T-helper 17 cell (primary cell): ENCODE measurements around the gene C9orf50. TPM values are rescaled to one million over a fixed set of nuclear protein-coding genes. Genes with fewer than 3 reads are reported as not detected.

Source experiments
- ATAC-seq: fragments of 150-1000 bp; cut with Tn5 transposase; 2 replicates; pipeline ENCODE4 v1.10.0; 2021; ENCODE audit warnings: mild to moderate bottlenecking, moderate library complexity
- DNase-seq, 3 donors: peaks; one replicate each; pipeline versions ENCODE4 v3.0.0 to v3.0.0-alpha.2; 2020 to 2021
- H3K9me3 ChIP-seq: one replicate; pipeline ENCODE4 v1.7.0; 2013; ENCODE audit warnings: low read length, mild to moderate bottlenecking; ENCODE audit not compliant: control insufficient read depth, poor library complexity, severe bottlenecking
- H3K27ac Mint-ChIP-seq: one replicate; pipeline ENCODE4 v1.8.0; 2022; ENCODE audit warnings: mild to moderate bottlenecking, moderate library complexity, mixed read lengths
- H3K27me3 Mint-ChIP-seq: one replicate; pipeline ENCODE4 v1.8.0; 2022; ENCODE audit warnings: mixed read lengths
- H3K36me3 Mint-ChIP-seq: one replicate; pipeline ENCODE4 v1.8.0; 2022; ENCODE audit warnings: low read depth, mixed read lengths
- H3K4me1 Mint-ChIP-seq: one replicate; pipeline ENCODE4 v1.8.0; 2022; ENCODE audit warnings: mild to moderate bottlenecking, mixed read lengths
- H3K4me3 Mint-ChIP-seq: one replicate; pipeline ENCODE4 v1.8.0; 2022; ENCODE audit warnings: mild to moderate bottlenecking, moderate library complexity, mixed read lengths
- total RNA-seq, 4 donors: library from RNA in 2 of 4; stranded (reverse) in 2 of 4; gene quantifications; one replicate each; pipeline ENCODE4 v1.2.3 and lab custom pipeline; 2022 to 2026

Gene C9orf50
- total RNA-seq, 2 donors from 2014 or later = not detected

DNA sequence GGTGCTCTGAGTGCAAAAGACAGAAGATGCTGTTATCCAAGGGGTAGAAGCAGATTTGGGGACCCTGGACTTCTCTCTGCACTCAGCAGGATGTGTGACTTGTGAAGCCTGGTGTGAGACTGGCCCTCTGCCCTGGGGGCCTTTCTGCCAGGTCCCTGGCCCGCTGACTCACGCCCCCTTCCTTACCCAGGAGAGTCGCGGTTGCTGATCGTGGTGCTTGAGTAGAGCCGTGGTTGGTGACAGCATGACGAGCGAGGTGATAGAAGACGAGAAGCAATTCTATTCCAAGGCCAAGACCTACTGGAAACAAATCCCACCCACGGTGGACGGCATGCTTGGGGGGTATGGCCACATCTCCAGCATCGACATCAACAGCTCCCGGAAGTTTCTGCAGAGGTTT, 11.6 kb upstream of the C9orf50 start:
- no peaks in the 10 kb centered on the region for H3K9me3 ChIP-seq
- Mint-ChIP-seq H3K4me1 (peaks cover 28% of the 10 kb centered on the region), H3K36me3 (peaks cover 3% of the 10 kb centered on the region), H3K27me3 (no peaks in the 10 kb centered on the region), H3K4me3 (no peak overlapping the region), H3K27ac (peak overlapping the region; percentile 16)
- ATAC-seq = no peak
- DNase-seq = no peak

DNA sequence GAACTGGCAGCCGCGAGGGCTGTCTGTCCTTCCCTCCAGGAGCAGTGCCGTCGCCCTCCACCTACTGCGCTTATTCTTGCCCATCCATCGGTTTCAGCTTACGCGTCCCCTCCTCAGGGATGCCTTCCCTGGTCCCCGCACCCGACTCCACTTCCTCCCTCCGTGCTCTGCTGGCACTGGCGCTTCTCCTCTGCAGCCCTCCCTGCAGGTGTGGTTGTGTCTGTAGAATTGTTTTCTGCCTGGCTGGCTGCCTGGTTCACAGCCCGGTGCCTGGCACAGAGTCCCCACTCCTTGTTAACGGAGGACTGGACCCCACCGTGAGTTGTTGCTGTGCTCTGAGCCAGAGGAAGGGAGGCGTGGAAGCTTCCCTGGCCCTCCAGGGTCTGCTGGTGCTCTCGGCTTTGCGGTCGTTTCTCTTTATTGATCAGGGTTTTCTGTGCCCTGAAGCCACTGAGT, 10.8 kb upstream of the C9orf50 start:
- H3K9me3 ChIP-seq = no peaks in the 10 kb centered on the region
- ATAC-seq = no peak
- Mint-ChIP-seq H3K36me3 (peaks cover 3% of the 10 kb centered on the region), H3K4me3 (no peak overlapping the region), H3K27me3 (no peaks in the 10 kb centered on the region), H3K27ac (peak overlapping the region; percentile 86), H3K4me1 (peaks cover 34% of the 10 kb centered on the region)
- DNase-seq = no peak

DNA sequence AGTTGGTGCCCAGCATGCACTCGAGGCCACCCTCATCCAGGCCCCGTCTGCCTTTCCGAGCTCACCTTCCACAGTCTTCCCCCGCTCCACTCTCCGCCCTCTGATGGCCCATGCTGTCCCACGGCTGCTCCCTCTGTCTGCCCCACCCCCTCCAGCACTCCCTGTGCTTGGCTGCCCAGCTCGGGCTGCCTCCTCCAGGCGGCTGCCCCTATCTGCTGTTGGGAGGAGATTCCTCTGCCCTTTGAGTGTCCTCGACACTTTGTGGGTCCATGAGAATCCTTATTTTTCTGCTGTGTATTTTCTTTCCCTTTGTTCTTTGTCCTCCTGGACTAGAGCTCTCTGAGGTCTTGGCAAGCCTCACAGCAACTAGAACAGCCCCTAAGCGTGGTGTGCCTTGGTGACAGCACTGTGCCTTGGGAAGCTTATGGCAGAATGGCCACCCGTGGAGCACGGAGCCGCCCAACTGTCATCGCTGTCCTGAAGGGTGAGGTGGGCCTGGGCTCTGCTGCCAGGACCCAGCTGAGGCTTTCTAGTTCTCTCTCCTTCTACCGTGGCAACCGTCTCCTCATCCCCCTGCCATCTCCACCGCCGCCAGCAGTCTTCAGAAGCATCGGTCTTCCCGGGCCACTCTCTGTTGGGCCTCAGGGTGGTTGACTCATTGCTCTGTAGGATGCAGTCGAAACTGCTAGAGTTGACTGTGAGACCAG, 10.2 kb upstream of the C9orf50 start:
- peaks cover 36% of the 10 kb centered on the region for H3K4me1 Mint-ChIP-seq
- H3K9me3 ChIP-seq = no peaks in the 10 kb centered on the region
- no peak overlapping the region for H3K4me3 Mint-ChIP-seq
- peak overlapping the region; percentile 86 for H3K27ac Mint-ChIP-seq
- no peak for ATAC-seq
- no peaks in the 10 kb centered on the region for H3K27me3 Mint-ChIP-seq
- peaks cover 3% of the 10 kb centered on the region for H3K36me3 Mint-ChIP-seq
- DNase-seq = no peak

DNA sequence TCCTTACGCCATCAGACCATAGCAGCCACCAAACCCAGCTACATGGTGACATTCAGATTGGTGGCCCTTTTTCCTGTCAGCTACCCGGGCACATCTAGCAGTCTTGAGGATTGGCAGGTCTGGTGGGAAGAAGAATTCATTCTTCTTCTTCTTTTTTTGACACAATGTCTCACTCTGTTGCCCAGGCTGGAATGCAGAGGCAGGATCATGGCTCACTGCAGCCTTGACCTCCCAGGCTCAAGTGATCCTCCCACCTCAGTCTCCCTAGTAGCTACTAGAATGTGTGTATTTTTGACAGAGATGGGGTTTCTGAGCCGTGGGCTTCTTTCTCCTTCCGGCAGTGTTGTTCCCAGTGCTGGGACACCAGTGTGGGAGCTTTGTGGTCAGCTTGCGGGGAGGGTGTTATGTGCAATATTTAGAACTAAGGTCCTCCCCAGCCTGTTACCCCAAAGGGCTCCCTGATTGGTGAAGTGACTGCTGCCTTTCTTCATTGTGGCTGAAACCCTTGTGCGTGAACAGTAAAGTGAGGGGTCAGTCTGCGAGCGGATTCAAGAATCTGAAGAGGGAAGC, 8.4 kb upstream of the C9orf50 start:
- Mint-ChIP-seq H3K4me3 (no peak overlapping the region), H3K27me3 (no peaks in the 10 kb centered on the region), H3K4me1 (peaks cover 42% of the 10 kb centered on the region), H3K27ac (peak overlapping the region; percentile 86), H3K36me3 (peaks cover 3% of the 10 kb centered on the region)
- no peak for ATAC-seq
- no peaks in the 10 kb centered on the region for H3K9me3 ChIP-seq
- no peak for DNase-seq

DNA sequence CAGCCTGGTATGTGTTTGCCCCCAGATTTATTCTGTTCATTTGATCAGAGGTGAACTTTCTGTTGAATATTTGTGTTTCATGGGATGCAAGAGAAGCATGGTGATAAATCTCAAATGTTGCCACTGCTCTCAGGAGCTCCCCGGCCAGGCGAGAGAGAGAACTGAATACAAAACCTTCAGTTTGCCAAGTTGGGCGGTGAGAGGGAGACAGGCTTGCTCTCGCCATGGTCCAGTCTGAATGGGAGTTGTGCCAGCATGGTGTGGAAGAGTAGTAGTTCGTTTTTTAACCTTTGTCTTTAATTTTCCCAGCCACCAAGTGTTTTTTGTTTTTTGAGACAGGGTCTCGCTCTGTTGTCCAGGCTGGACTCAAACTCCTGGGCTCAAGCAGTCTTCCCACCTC, 7.8 kb upstream of the C9orf50 start:
- H3K4me1 Mint-ChIP-seq = peaks cover 47% of the 10 kb centered on the region
- DNase-seq = no peak
- H3K27me3 Mint-ChIP-seq = no peaks in the 10 kb centered on the region
- H3K36me3 Mint-ChIP-seq = peaks cover 3% of the 10 kb centered on the region
- no peaks in the 10 kb centered on the region for H3K9me3 ChIP-seq
- peak overlapping the region; percentile 6 for H3K27ac Mint-ChIP-seq
- peak overlapping the region; percentile 28 for H3K4me3 Mint-ChIP-seq
- no peak for ATAC-seq

DNA sequence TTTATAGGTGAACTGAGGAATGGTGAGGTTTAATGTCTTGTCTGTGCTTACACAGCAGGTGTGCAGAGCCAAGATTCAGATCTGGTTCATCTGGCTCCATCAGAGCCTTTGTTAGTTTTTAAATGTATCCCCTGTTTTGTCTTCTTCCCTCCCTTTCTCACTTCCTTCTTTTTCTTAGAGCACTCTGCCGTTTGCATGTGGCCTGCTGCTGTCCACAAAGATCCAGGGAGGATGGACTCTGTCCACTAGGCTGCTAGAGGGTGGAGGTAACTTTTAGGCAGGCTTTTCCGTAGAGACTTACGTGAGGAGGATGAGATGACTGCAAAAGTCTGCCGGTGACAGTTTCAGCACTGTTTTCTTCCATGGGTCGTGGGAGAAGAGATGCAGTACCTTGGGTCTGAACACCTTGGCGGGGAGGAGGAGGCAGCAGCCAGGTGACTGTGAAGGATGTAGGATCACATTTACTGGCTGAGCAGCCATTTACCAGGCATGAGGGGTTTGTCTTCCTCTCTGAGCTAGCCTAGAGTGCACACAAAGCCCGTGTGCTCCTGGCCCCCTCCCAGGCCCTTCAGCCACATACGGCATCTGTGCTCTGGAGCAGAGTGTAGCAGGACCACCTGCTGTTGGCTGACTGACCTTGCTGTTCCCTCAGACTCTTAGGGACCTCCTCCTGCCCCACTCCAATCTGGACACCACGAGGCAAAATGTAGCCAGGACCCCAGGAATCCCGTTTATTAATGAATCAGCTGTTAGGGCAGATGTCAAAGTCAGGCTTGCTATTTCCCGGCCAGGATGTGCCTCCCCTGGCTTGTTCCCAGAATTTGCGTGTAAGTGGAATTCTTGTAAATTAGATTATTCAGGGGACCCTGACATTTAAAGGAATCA, 6.9 kb upstream of the C9orf50 start:
- H3K27ac Mint-ChIP-seq = peak overlapping the region; percentile 98
- H3K4me1 Mint-ChIP-seq = peaks cover 47% of the 10 kb centered on the region
- DNase-seq = no peak
- no peaks in the 10 kb centered on the region for H3K9me3 ChIP-seq
- ATAC-seq = no peak
- peaks cover 3% of the 10 kb centered on the region for H3K36me3 Mint-ChIP-seq
- peaks cover 7% of the 10 kb centered on the region for H3K27me3 Mint-ChIP-seq
- peak overlapping the region; percentile 96 for H3K4me3 Mint-ChIP-seq

DNA sequence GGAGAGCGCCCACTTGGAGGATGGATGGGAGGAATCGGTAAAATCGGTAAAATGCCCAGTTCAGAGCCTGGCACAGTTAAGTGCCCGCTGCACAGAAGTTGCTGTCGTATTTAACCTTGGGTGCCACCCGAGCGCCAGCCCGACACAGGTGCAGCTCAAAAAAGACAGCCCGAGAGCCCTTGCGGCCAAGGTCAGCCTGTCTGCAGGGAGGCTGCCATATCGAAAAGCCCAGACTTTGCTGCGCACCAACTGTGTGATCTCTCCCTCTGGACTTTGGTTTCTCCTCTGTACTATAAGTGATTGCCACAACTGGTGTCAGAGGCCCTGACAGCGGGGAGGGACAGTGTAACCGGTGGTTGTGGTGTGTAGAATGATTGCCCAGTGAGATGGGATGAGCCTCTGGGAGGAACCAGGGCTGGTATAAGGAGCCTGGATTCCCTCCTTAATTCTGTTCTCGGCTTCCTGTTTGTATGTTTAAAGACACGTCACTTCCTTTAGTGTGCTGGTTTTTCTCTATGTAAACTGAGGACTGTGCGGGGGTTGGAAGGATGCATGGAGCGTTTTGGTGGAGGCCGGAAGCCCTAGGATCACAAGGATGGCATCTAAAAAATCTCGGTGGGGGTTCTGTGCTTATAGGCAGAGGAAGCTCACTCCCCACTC, 5.9 kb upstream of the C9orf50 start:
- Mint-ChIP-seq H3K27ac (peak overlapping the region; percentile 98), H3K36me3 (peaks cover 3% of the 10 kb centered on the region), H3K27me3 (peaks cover 14% of the 10 kb centered on the region), H3K4me1 (peaks cover 47% of the 10 kb centered on the region), H3K4me3 (peak overlapping the region; percentile 96)
- H3K9me3 ChIP-seq = no peaks in the 10 kb centered on the region
- DNase-seq (peak; percentile 21 to 44 (median 30)), ATAC-seq (peak; percentile 48)

- peaks cover 20% of the 10 kb centered on the region for H3K27me3 Mint-ChIP-seq
- H3K36me3 Mint-ChIP-seq = peaks cover 3% of the 10 kb centered on the region
- H3K4me3 Mint-ChIP-seq = peak within 1 kb of the TSS; percentile 96
- peak within 1 kb of the TSS; percentile 98 for H3K27ac Mint-ChIP-seq
- H3K9me3 ChIP-seq = no peaks in the 10 kb centered on the region
- H3K4me1 Mint-ChIP-seq = peaks cover 41% of the 10 kb centered on the region
- ATAC-seq (peak; percentile 82), DNase-seq (peak; percentile 85 to 89 (median 89))
Measured at GRCh38 chr9:129626079-129626624, 5.3 kb upstream of the C9orf50 start, which contains the start of gene NTMT1. Gene NTMT1, plus strand, starts transcription at chr9:129626163. Its CDS starts 6,541 bp downstream, at chr9:129632704.

GRCh38 chr9:129624947-129625346, 4.0 kb upstream of the C9orf50 start:
- Mint-ChIP-seq H3K27me3 (peaks cover 24% of the 10 kb centered on the region), H3K4me3 (peak overlapping the region; percentile 96), H3K27ac (peak overlapping the region; percentile 88), H3K4me1 (peaks cover 36% of the 10 kb centered on the region), H3K36me3 (peaks cover 3% of the 10 kb centered on the region)
- DNase-seq (no peak), ATAC-seq (peak; percentile 31)
- H3K9me3 ChIP-seq = no peaks in the 10 kb centered on the region

DNA sequence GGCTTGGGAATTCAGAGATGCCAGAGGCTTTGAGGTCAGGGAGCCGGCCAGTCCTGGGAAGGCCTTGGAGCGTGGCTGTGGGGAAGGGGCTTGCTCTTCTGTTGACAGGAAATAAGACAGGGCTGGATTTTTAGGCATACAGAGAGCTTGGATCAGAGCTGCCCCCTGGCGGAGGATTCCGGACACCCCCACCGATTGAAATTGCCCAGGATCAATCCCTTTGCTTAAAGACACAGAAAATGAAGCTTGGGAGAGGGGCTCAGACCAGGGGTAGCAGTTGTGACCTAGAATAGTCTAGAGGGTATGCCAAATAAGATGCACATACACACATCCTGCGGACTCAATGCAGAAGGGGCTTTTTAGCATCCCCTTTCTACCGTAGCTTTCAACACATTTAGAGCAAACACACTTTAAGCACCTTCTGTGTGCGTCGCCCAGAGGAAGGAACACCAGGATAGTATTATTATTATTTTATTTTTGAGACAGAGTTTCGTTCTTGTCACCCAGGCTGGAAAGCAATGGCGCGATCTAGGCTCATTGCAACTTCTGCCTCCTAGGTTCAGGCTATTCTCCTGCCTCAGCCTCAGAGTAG, 3.4 kb upstream of the C9orf50 start:
- no peaks in the 10 kb centered on the region for H3K9me3 ChIP-seq
- peak; percentile 52 to 58 (median 58) for DNase-seq
- Mint-ChIP-seq H3K27me3 (peaks cover 28% of the 10 kb centered on the region), H3K36me3 (peaks cover 3% of the 10 kb centered on the region), H3K4me1 (peaks cover 32% of the 10 kb centered on the region), H3K4me3 (peak overlapping the region; percentile 96), H3K27ac (peak overlapping the region; percentile 88)
- ATAC-seq = no peak

DNA sequence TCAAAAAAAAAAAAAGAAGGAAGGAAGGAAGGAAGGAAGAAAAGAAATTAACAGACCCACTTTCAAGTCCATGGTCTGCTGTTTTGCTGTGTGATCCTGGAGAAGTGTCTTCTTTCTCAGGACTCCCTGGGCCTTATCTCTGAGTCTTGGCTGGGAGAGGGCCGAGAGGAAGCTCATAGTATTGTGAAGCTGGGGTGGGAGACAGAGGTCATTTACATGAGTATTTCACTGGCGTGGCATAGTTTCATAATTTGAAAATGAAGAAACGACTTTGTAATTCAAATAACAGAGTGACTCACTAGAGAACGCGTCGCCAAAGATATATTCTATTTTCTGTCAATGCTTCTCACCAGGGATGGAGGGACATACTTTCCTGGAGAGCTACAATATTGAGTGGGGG, 2.4 kb upstream of the C9orf50 start:
- H3K9me3 ChIP-seq = no peaks in the 10 kb centered on the region
- H3K4me3 Mint-ChIP-seq = no peak overlapping the region
- peaks cover 7% of the 10 kb centered on the region for H3K36me3 Mint-ChIP-seq
- H3K27ac Mint-ChIP-seq = no peak overlapping the region
- H3K27me3 Mint-ChIP-seq = peaks cover 32% of the 10 kb centered on the region
- peaks cover 28% of the 10 kb centered on the region for H3K4me1 Mint-ChIP-seq
- no peak for DNase-seq
- ATAC-seq = no peak
